ENCODE measurements around the gene RPAP3. TPM values are rescaled to one million over a fixed set of nuclear protein-coding genes. Genes with fewer than 3 reads are reported as not detected.

Gene RPAP3
- total RNA-seq, 4 donors from 2014 or later, result 11.7 to 25.5 (median 19.4) TPM

GRCh38 chr12:47752552-47752951 lies 46.7 kb upstream of the RPAP3 start:
- Histone ChIP-seq H3K27ac (peak overlapping the region; percentile 80), H3K36me3 (no peaks in the 10 kb centered on the region), H3K27me3 (no peaks in the 10 kb centered on the region), H3K9me3 (no peaks in the 10 kb centered on the region), H3K4me1 (peaks cover 59% of the 10 kb centered on the region), H3K4me3 (no peak overlapping the region)
- 40% methylated on average over 7 of the region's 7 CpGs for WGBS
- TF ChIP-seq EP300 (IDR thresholded peaks at IDR 0.05) (no peak), POLR2A (IDR thresholded peaks at IDR 0.05) (no peak), POLR2AphosphoS5 (IDR thresholded peaks at IDR 0.05) (no peak), CTCF (IDR thresholded peaks at IDR 0.05) (no peak)
- DNase-seq (ENCODE audit: low spot score in 2 of 2), result no peak

- Histone ChIP-seq H3K27ac (peak overlapping the region; percentile 31), H3K36me3 (no peaks in the 10 kb centered on the region), H3K4me1 (peaks cover 55% of the 10 kb centered on the region), H3K27me3 (no peaks in the 10 kb centered on the region), H3K9me3 (no peaks in the 10 kb centered on the region), H3K4me3 (no peak overlapping the region)
- no peak for DNase-seq (ENCODE audit: low spot score in 2 of 2)
- no peak for TF ChIP-seq EP300 (IDR thresholded peaks at IDR 0.05)
- no peak for TF ChIP-seq POLR2A (IDR thresholded peaks at IDR 0.05)
- no peak for TF ChIP-seq POLR2AphosphoS5 (IDR thresholded peaks at IDR 0.05)
- no peak for TF ChIP-seq CTCF (IDR thresholded peaks at IDR 0.05)
- 53% methylated on average over 4 of the region's 4 CpGs for WGBS
Measured at GRCh38 chr12:47752121-47752520, 46.3 kb upstream of the RPAP3 start.

- TF ChIP-seq POLR2AphosphoS5 (IDR thresholded peaks at IDR 0.05) (no peak), CTCF (IDR thresholded peaks at IDR 0.05) (no peak), EP300 (IDR thresholded peaks at IDR 0.05) (no peak), POLR2A (IDR thresholded peaks at IDR 0.05) (no peak)
- Histone ChIP-seq H3K27me3 (no peaks in the 10 kb centered on the region), H3K4me3 (no peak overlapping the region), H3K4me1 (peaks cover 55% of the 10 kb centered on the region), H3K9me3 (no peaks in the 10 kb centered on the region), H3K36me3 (peaks cover 2% of the 10 kb centered on the region), H3K27ac (no peak overlapping the region)
- DNase-seq (ENCODE audit: low spot score in 2 of 2), result no peak
- WGBS, result 61% methylated on average over 6 of the region's 9 CpGs
Measured at GRCh38 chr12:47751561-47751960, 45.7 kb upstream of the RPAP3 start.

- TF ChIP-seq CTCF (IDR thresholded peaks at IDR 0.05) (no peak), POLR2AphosphoS5 (IDR thresholded peaks at IDR 0.05) (no peak)
- Histone ChIP-seq H3K9me3 (no peaks in the 10 kb centered on the region), H3K4me3 (no peak overlapping the region), H3K27me3 (no peaks in the 10 kb centered on the region), H3K4me1 (peaks cover 52% of the 10 kb centered on the region), H3K36me3 (peaks cover 4% of the 10 kb centered on the region), H3K27ac (no peak overlapping the region)
- 91% methylated on average over 16 of the region's 19 CpGs for WGBS
- DNase-seq (ENCODE audit: low spot score in 2 of 2), result no peak
Measured at GRCh38 chr12:47750916-47751470, 45.2 kb upstream of the RPAP3 start.

GRCh38 chr12:47750229-47750798 lies 44.5 kb upstream of the RPAP3 start:
- Histone ChIP-seq H3K36me3 (peaks cover 4% of the 10 kb centered on the region), H3K4me1 (peaks cover 45% of the 10 kb centered on the region), H3K9me3 (no peaks in the 10 kb centered on the region), H3K27ac (no peak overlapping the region), H3K4me3 (no peak overlapping the region), H3K27me3 (no peaks in the 10 kb centered on the region)
- no peak for TF ChIP-seq EP300 (IDR thresholded peaks at IDR 0.05)
- TF ChIP-seq CTCF (IDR thresholded peaks at IDR 0.05), result no peak
- TF ChIP-seq POLR2A (IDR thresholded peaks at IDR 0.05), result no peak
- no peak for TF ChIP-seq POLR2AphosphoS5 (IDR thresholded peaks at IDR 0.05)
- DNase-seq (ENCODE audit: low spot score in 2 of 2), result no peak
- 92% methylated on average over 8 of the region's 10 CpGs for WGBS

Measured in suprapubic skin (tissue), 4 donors.